IPS-20b (cell line): Measurements from ENCODE around the gene VPS8.

Experiments used
- H3K27ac ChIP-seq: one replicate; pipeline ENCODE4 v1.5.1; 2013; ENCODE audit warnings: low read length
- H3K27me3 ChIP-seq: 2 replicates; pipeline ENCODE4 v1.6.1; 2013; ENCODE audit warnings: mild to moderate bottlenecking, low read length, inconsistent platforms; ENCODE audit not compliant: insufficient read depth
- H3K36me3 ChIP-seq: 2 replicates; pipeline ENCODE4 v1.6.1; 2013; ENCODE audit warnings: low read depth, mild to moderate bottlenecking, inconsistent platforms, low read length, moderate library complexity; ENCODE audit not compliant: insufficient read depth
- H3K4me1 ChIP-seq: 2 replicates; pipeline ENCODE4 v1.6.1; 2013; ENCODE audit warnings: mild to moderate bottlenecking, control low read depth, inconsistent platforms, low read length, moderate library complexity; ENCODE audit not compliant: insufficient read depth
- H3K4me3 ChIP-seq: 2 replicates; pipeline ENCODE4 v1.5.1; 2013; ENCODE audit warnings: mild to moderate bottlenecking, low read length, inconsistent platforms
- H3K9ac ChIP-seq: 2 replicates; pipeline ENCODE4 v1.6.1; 2013; ENCODE audit warnings: low read depth, mild to moderate bottlenecking, inconsistent platforms, low read length, moderate library complexity
- H3K9me3 ChIP-seq: 2 replicates; pipeline ENCODE4 v1.6.1; 2013; ENCODE audit warnings: mild to moderate bottlenecking, low read depth, low read length, inconsistent platforms; ENCODE audit not compliant: insufficient read depth

Gene VPS8

DNA sequence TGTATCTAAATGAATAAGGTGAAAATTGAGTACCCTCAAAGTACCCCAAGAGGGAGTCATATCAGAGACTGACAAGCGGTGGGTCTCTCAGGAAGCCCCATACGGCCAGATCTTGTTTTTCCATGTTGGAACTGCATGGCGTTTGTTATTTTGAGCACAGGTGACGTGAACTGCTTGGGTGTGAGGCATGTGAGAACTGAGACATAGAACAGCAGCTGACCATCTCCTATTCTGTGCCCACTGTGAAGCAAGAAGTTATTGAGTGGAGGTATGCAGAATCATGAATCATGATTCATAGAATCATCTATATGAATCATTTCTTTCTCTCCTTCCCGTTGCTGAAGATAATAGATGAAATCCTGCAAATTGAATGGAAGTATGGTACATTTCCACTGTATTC, 4.6 kb downstream of the VPS8 start:
- Histone ChIP-seq H3K36me3 (no peaks in the 10 kb centered on the region), H3K4me3 (no peak overlapping the region), H3K9ac (no peak overlapping the region), H3K9me3 (no peaks in the 10 kb centered on the region), H3K27ac (no peak overlapping the region), H3K4me1 (peaks cover under 1% of the 10 kb centered on the region; the same call in 1 of the 2 replicates), H3K27me3 (peaks cover 8% of the 10 kb centered on the region)

DNA sequence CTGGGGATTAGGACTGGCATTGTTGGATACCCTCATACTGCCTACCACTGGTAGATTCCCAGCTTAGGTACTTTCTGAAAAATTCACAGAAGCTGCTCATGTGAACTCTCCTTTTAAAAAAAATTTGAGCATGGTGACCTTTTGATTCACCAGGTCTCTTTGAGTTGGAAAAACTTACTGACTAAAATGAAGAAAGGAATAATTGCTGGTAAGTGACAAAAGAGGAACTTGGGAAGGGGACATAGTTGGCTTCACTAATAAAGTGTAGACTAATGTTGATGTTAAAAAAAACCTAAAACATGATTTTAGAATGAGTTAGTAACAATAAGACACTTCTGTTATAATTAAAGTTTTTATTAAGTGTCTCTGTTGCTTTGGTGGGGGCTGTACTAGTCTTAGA, 8.6 kb downstream of the VPS8 start:
- Histone ChIP-seq H3K9me3 (no peaks in the 10 kb centered on the region), H3K36me3 (no peaks in the 10 kb centered on the region), H3K9ac (no peak overlapping the region), H3K4me3 (no peak overlapping the region), H3K27ac (no peak overlapping the region), H3K27me3 (no peaks in the 10 kb centered on the region), H3K4me1 (no peaks in the 10 kb centered on the region)

DNA sequence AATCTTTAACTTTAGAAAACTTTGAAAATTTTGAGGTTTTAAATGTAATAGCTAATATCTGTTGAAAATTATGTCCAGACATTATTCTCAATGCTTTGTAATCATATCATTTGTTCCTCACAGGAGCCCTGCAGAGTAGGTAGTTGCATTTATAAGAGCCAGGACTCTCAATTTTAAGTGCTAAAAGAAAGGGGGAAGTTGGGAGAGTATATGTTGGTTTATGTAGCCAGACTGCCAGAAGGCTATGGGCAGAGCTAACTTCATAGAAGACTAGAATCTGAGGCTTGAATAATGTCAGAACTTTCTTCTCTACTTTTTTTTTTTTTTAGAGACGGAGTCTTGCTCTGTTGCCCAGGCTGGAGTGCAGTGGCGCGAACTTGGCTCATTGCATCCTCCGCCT, 9.1 kb downstream of the VPS8 start:
- Histone ChIP-seq H3K9ac (no peak overlapping the region), H3K9me3 (no peaks in the 10 kb centered on the region), H3K4me3 (no peak overlapping the region), H3K27me3 (no peaks in the 10 kb centered on the region), H3K36me3 (no peaks in the 10 kb centered on the region), H3K27ac (no peak overlapping the region), H3K4me1 (no peaks in the 10 kb centered on the region)

DNA sequence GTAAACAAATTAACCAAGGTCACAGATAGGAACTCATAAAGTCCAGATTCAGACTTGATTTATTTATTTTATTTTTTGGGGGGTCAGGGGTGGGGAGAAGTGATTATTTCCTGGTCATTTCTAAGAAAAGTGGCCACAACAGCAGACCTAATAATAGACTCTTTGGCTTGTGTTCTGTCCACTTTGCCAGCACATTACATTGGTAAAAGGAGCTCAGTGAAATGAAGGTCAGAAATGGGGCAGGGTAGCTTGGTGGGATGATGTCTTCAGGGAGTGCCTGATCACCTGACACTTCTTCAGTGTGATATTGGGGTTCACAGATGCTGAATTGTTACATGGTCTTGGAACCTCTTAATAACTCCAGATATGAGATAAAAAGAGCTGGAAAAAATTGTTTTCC, 10.1 kb downstream of the VPS8 start:
- no peak overlapping the region for H3K9ac ChIP-seq
- H3K27me3 ChIP-seq, result no peaks in the 10 kb centered on the region
- H3K9me3 ChIP-seq, result no peaks in the 10 kb centered on the region
- H3K4me3 ChIP-seq, result no peak overlapping the region
- no peak overlapping the region for H3K27ac ChIP-seq
- H3K4me1 ChIP-seq, result no peaks in the 10 kb centered on the region
- peaks cover 7% of the 10 kb centered on the region; the same call in 1 of the 2 replicates for H3K36me3 ChIP-seq

DNA sequence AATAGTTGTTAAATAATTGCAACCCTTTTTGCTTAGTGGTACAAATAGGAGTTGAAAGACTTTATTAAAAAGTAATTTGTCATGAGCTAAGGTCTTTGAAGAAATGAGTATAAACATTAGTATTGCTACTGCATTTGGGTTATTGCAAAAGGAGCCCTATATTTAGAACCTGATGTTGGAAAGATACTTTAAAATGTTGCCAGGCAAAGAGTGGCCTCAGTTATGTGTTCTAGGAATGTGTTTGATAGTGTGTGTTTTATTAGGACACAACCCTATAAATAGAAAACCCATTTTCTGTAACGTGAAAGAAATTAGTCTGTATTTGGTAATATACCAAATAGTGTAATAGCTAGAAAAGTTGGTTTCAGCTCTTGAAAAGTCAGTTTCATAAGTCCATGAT, 10.7 kb downstream of the VPS8 start:
- Histone ChIP-seq H3K36me3 (peaks cover 11% of the 10 kb centered on the region; the same call in 1 of the 2 replicates), H3K9me3 (no peaks in the 10 kb centered on the region), H3K4me3 (no peak overlapping the region)

DNA sequence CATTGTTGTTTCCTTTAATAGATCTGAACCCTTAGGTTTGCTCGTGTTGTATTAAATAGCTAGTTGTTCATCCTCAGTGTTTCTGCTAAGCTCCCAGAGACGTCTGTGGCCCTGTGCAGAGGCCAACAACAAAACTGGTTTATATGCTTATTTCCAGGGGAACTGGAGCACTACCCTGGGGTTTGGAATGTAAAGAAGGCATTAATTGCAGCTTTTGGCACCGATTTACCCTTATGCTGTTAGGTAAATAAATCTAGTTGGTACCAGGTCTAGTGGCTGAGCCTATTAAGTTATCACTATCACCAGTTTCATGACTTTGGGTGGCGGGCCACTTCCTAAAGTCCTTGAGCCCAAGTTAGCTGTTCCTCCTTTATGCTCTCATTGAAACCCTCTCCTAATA, 12.0 kb downstream of the VPS8 start:
- H3K27me3 ChIP-seq, result no peaks in the 10 kb centered on the region

More for the DNA sequence above, 10.7 kb downstream of the VPS8 start:
- Histone ChIP-seq H3K9ac (no peak overlapping the region), H3K27ac (no peak overlapping the region), H3K27me3 (no peaks in the 10 kb centered on the region), H3K4me1 (no peaks in the 10 kb centered on the region)

DNA sequence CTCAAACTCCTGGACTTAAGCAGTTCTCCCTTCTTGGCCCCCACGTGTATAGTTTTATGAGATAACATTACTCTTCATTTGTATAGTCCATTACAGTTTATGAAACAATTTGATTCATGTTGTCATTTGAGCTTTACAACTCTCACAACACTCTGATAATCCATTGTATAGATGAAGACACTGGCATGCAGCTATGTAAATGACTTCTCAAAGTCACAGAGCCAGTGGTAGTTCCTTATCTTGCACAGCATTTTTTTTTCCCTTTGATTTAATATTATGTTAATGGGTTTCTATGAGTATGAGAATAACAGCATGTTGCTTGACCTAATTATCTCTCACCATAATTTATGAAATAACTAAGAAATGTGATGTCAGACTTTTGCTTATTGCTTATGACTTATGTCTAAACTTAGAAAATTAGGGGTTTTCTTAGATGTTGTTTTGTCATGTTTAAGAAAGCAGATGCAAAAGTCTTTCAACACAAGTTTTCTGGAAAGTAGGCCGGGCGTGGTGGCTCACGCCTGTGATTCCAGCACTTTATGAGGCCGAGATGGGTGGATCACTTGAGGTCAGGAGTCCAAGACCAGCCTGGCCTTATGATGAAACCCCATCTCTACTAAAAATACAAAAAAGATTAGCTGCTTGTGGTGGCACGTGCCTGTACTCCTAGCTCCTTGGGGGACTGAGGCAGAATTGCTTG, 13.3 kb downstream of the VPS8 start:
- H3K9ac ChIP-seq, result no peak overlapping the region
- no peak overlapping the region for H3K4me3 ChIP-seq
- peaks cover 14% of the 10 kb centered on the region; the same call in 1 of the 2 replicates for H3K36me3 ChIP-seq
- no peak overlapping the region for H3K27ac ChIP-seq
- no peaks in the 10 kb centered on the region for H3K4me1 ChIP-seq
- H3K9me3 ChIP-seq, result no peaks in the 10 kb centered on the region
- no peaks in the 10 kb centered on the region for H3K27me3 ChIP-seq

More for the DNA sequence above, 12.0 kb downstream of the VPS8 start:
- Histone ChIP-seq H3K36me3 (peaks cover 14% of the 10 kb centered on the region; the same call in 1 of the 2 replicates), H3K9me3 (no peaks in the 10 kb centered on the region), H3K4me1 (no peaks in the 10 kb centered on the region), H3K4me3 (no peak overlapping the region), H3K9ac (no peak overlapping the region), H3K27ac (no peak overlapping the region)

DNA sequence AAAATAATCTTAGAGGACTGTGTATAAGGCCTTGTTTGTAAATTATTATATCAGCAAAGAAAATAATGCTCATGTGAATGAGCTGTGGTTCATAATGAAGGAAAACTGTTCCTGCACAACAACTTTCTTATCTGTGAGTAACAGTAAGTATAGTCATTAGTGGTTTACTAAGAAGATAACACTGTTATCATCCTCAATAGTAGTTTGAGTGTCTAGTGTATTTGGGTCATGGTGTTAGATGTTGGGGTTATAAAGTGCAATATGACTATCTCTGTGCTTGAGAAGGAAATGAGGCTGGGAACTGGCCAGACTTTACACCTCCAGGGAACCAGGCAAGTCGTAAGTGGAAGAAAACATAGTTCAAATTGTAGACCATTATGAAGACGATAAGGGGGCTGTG, 15.6 kb downstream of the VPS8 start:
- no peak overlapping the region for H3K9ac ChIP-seq
- H3K27ac ChIP-seq, result no peak overlapping the region
- H3K36me3 ChIP-seq, result peaks cover 16% of the 10 kb centered on the region; the same call in 1 of the 2 replicates
- no peaks in the 10 kb centered on the region for H3K4me1 ChIP-seq
- no peaks in the 10 kb centered on the region for H3K9me3 ChIP-seq
- no peaks in the 10 kb centered on the region for H3K27me3 ChIP-seq
- no peak overlapping the region for H3K4me3 ChIP-seq

DNA sequence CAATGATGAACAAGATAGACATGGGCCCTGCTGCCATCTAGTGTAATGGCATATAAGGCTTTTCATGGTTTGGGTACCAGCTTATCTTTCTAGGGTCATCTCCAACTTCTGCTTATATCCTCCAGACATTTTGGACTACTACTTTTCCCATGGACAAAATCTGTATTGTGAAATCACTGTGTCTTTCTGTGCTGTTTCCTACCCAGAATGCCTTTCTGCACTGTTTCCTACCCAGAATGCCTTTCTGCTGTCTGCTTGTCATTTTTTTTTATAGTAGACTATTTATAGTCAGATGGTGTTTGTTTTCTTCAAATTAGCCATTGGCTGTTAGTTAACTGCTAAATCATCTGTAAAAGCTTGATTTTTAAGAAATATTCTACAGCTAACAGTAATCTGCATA, 20.1 kb downstream of the VPS8 start:
- Histone ChIP-seq H3K4me3 (no peak overlapping the region), H3K9ac (no peak overlapping the region), H3K36me3 (peaks cover 32% of the 10 kb centered on the region; the same call in 1 of the 2 replicates), H3K9me3 (no peaks in the 10 kb centered on the region), H3K27ac (no peak overlapping the region), H3K4me1 (peaks cover 3% of the 10 kb centered on the region; the same call in 1 of the 2 replicates), H3K27me3 (no peaks in the 10 kb centered on the region)

DNA sequence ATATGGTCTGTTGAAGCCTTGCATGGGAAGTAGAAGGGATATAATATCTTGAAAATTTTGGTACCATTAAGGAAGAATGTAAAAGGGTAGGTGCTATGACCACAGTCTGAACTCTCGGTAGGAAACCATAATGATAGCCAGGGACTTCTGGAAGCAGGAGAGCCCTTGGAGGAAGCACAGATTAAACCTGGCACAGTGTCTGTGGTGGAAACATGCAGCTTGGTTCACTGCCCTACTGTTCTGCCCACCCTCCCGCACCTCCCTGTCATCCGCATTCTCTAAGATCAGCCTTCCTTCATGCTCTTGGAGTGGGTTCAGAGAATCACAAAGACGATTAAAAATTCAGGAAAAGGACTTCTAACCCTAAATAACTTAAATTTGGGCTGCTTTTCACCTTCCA, 20.9 kb downstream of the VPS8 start:
- no peaks in the 10 kb centered on the region for H3K27me3 ChIP-seq
- H3K4me3 ChIP-seq, result no peak overlapping the region
- peaks cover 3% of the 10 kb centered on the region; the same call in 1 of the 2 replicates for H3K4me1 ChIP-seq
- H3K36me3 ChIP-seq, result peaks cover 25% of the 10 kb centered on the region; the same call in 1 of the 2 replicates
- H3K9me3 ChIP-seq, result no peaks in the 10 kb centered on the region
- H3K9ac ChIP-seq, result no peak overlapping the region
- no peak overlapping the region for H3K27ac ChIP-seq

DNA sequence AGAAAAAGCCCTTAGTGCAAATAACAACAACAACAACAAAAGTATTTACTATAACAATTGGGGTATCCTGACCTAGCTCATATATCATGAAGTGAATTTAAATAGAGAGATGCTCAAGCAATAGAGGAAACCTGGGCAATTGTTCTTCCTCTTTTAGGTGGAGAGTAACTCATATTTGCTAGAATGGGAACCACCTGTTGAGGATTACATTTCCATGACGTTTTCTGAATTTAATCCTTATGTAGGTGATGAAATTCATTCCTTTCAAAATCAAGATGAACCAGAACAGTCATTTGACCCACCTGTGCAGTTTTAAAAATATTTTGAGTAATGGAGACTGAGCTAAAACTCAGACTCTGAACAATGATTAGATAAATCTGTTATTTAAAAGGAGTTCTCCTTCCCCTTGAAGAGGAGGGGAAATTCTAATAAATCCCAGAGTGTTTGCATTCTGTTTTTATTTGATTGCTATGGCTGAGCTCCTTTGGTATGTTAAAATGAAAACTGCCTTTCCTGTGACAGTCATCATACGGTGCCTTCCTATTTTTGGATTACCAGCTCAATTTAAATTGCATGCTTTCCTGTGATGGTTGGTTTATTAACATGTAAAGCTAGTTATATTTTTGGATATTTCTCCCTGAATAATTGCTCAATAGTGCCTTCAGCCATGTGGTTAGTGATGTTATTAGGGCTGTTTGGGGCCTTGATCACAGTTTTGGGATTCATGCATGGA, 24.3 kb downstream of the VPS8 start:
- peaks cover 24% of the 10 kb centered on the region; the same call in 1 of the 2 replicates for H3K36me3 ChIP-seq
- no peak overlapping the region for H3K4me3 ChIP-seq
- no peaks in the 10 kb centered on the region for H3K9me3 ChIP-seq
- no peak overlapping the region for H3K9ac ChIP-seq
- H3K4me1 ChIP-seq, result peaks cover 3% of the 10 kb centered on the region; the same call in 1 of the 2 replicates
- H3K27ac ChIP-seq, result no peak overlapping the region
- H3K27me3 ChIP-seq, result no peaks in the 10 kb centered on the region

DNA sequence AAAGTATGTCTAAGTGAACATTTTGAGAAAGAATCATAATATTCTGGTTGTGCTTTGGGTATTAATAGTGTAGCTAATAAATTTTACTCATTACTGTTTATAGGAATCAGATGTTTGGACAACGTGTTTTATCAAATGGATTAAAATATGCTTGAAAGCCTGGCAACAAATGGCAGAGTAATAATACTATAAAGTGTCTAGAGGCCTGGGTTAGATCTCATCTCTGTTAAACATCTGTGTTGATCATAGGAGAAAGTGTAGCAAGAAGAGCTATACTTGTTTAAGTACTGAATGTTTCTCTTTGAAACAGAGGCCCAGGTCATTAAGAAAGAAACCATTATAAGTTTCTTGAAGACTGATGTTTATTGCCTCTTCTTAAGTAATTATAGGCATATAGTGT, 30.5 kb downstream of the VPS8 start:
- Histone ChIP-seq H3K4me3 (no peak overlapping the region), H3K4me1 (no peaks in the 10 kb centered on the region), H3K27ac (no peak overlapping the region), H3K9me3 (no peaks in the 10 kb centered on the region), H3K27me3 (no peaks in the 10 kb centered on the region), H3K36me3 (no peaks in the 10 kb centered on the region), H3K9ac (no peak overlapping the region)
